Epithelial cell of esophagus (primary cell): Measurements from ENCODE around the gene HECTD3.
"Not testable (repeated sequence)": the region's sequence is repeated elsewhere in the genome, so short reads cannot be mapped to it uniquely, and the experiment has no call there.

Source experiments
- DNase-seq: peaks from one replicate; pipeline ENCODE4 v3.0.0; 2010; ENCODE audit warnings: low read depth
- H3K4me3 ChIP-seq: 2 replicates; pipeline ENCODE4 v1.5.1; 2011; ENCODE audit warnings: mild to moderate bottlenecking, low read length, control low read depth
- TF ChIP-seq, protein P1 (sequence below): IDR thresholded peaks from 2 replicates; pipeline ENCODE4 v1.5.1; 2011; ENCODE audit warnings: low read depth, mild to moderate bottlenecking, low read length, control low read depth, inconsistent platforms; ENCODE audit not compliant: insufficient read depth; ENCODE audit errors: missing control alignments

HECTD3 gene

DNA sequence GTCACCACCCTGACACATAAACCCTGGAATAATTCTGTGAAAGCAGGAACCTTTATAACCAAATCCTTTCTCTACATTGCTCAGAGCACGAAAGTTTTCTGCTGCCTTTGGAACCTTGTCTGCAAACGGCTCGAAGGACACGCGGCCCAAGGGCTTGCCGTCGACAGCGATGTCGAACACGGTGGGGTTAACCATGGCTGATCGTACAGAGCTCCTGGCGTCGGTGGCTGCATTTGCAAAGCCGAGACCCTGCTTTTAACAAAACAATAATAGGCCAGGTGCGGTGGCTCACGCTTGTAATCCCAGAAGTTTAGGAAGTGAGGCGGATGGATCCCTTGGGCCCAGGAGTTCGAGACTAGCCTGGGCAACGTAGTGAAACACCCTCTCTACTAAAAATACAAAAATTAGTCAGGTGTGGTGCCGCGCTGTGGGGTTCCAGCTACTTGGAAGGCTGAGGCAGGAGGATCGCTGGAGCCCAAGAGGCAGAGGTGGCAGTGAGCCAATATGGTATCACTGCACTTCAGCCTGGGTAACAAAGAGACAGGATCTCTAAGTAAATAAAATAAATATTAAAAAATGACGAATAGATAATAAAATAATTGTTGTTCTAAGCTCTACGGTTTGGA, 22.5 kb downstream of the HECTD3 start:
- TF ChIP-seq, protein P1, sequence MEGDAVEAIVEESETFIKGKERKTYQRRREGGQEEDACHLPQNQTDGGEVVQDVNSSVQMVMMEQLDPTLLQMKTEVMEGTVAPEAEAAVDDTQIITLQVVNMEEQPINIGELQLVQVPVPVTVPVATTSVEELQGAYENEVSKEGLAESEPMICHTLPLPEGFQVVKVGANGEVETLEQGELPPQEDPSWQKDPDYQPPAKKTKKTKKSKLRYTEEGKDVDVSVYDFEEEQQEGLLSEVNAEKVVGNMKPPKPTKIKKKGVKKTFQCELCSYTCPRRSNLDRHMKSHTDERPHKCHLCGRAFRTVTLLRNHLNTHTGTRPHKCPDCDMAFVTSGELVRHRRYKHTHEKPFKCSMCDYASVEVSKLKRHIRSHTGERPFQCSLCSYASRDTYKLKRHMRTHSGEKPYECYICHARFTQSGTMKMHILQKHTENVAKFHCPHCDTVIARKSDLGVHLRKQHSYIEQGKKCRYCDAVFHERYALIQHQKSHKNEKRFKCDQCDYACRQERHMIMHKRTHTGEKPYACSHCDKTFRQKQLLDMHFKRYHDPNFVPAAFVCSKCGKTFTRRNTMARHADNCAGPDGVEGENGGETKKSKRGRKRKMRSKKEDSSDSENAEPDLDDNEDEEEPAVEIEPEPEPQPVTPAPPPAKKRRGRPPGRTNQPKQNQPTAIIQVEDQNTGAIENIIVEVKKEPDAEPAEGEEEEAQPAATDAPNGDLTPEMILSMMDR, result no peak
- no peak overlapping the region for H3K4me3 ChIP-seq
- no peak for DNase-seq

DNA sequence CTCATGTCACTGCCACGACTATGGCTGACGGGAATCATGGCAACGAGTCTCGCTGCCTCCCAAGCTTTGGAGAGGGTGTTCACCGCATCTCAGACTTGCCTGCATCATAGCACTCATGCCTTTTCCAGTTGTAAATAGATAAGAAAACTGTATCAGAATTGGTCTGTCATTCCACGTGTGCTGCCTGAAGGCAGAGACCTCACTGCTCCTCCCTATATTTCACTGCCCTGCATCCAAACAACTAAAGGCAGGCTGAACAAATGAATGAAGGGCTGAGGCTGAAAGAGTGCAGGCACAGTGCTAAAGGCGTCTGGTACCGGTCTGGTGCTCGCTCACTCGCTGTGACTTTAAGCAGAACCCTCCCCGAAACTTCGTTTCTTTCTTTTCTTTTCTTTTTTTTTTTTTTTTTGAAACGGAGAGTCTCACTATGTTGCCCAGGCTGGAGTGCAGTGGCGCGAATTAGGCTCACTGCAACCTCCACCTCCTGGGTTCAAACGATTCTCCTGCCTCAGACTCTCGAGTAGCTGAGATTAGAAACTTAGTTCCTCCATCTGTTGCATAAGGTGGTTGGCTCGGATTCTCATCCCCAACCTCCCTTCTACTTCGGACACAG, 25.3 kb downstream of the HECTD3 start:
- H3K4me3 ChIP-seq, result peak overlapping the region; percentile 65
- TF ChIP-seq, protein P1, result no peak
- DNase-seq, result no peak

DNA sequence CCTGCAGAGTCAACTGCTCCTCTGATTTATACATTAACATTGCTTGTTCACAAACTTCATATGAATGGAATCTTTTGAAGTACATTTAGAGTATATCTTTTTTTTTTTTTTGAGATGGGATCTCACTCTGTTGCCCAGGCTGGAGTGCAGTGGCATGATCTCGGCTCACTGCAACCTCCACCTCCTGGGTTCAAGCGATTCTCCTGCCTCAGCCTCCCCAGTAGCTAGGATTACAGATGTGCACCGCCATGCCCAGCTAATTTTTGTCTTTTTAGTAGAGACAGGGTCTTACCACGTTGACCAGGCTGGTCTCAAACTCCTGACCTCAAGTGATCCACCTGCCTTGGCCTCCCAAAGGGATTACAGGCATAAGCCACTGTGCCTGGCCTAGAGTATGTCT, 33.8 kb downstream of the HECTD3 start:
- DNase-seq, H3K4me3 ChIP-seq: not testable (repeated sequence)

DNA sequence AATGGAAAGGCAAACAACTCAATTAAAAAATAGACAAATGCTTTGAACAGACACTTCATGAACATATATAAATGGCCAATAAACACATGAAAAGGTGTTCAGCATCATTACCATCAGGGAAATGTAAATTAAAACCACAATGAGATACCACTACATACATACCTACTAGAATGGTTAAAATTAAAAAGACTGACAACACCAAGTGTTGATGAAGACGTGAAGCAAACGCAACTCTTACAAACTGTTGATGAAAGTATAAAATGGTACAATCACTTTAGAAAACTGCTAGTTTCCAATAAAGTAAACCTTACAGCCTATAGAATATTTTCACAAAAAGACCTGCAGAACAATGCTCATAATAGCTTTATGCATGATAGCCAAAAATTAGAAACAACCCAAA, 34.9 kb downstream of the HECTD3 start:
- no peak for DNase-seq
- TF ChIP-seq, protein P1, result no peak
- H3K4me3 ChIP-seq, result no peak overlapping the region

DNA sequence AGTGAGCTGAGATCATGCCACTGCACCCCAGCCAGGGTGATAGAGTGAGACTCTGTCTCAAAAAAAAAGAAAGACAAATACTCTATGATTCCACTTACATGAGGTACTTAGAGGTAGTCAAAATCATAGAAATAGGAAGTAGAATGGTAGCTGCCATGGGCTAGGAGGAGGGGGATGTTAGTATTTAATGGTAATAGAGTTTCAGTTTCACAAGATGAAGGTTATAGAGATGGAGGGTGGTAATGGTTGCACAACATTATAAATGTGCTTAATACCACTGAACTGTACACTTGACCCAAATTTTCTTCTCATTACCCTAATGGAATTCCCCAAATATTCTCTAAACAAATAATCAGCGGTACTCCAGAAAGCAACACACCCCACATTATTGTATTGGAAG, 37.5 kb downstream of the HECTD3 start:
- no peak for DNase-seq
- TF ChIP-seq, protein P1, result no peak
- H3K4me3 ChIP-seq, result no peak overlapping the region

DNA sequence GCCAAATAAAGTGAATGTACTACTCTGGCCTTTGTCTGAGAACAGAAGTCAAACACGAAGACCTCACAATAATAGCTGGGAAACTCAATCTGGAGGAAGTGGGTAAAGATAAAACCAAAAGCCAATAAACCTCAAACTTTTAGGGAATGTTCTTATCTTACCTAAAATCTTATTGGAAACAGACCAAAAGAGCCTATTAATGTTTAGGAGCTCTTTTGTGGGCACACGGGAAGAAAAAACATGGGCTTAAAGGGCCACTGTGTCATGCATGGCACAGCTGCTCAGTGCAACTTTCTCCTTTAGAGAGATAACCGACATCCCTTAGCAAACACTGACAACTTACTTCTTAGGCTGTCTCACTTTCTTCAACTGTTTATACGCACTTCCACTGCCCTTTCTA, 40.8 kb downstream of the HECTD3 start:
- no peak overlapping the region for H3K4me3 ChIP-seq
- TF ChIP-seq, protein P1, result no peak
- DNase-seq, result no peak

DNA sequence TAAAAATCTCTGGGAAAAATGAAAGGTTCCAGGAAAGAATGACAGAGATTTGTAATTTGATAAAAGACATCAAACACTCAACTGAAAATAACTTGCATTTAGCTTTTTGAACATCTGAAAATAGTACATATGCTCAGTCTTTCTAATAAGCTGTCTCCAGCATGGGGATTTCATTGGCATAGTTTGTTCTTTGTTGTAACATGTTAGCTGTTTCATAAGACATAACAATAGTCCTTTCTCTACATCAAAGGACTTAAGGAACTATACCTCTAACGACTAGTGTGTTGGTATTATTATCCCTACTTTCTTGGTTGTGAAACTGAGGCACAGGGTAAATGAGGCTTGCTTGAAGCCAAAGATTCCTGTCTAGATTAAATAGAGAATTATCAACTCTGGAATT, 46.7 kb downstream of the HECTD3 start:
- no peak overlapping the region for H3K4me3 ChIP-seq
- TF ChIP-seq, protein P1, result no peak
- DNase-seq, result peak; percentile 46
